Lower leg skin (tissue), 3 donors: ENCODE measurements around the gene DAGLB.

Experiments
- CTCF ChIP-seq, 3 donors: fragments of 450-650 bp; IDR thresholded peaks; one replicate each; pipeline ENCODE4 v1.5.1; 2016; ENCODE audit warnings: antibody characterized with exemption in 3 of 3, mild to moderate bottlenecking in 3 of 3, moderate library complexity in 2 of 3
- POLR2A ChIP-seq, 2 donors: fragments of 450-650 bp; IDR thresholded peaks; one replicate each; pipeline ENCODE4 v1.6.1; 2016 to 2017; ENCODE audit warnings: antibody characterized with exemption in 2 of 2, mild to moderate bottlenecking in 1 of 2, moderate library complexity in 1 of 2

DNA sequence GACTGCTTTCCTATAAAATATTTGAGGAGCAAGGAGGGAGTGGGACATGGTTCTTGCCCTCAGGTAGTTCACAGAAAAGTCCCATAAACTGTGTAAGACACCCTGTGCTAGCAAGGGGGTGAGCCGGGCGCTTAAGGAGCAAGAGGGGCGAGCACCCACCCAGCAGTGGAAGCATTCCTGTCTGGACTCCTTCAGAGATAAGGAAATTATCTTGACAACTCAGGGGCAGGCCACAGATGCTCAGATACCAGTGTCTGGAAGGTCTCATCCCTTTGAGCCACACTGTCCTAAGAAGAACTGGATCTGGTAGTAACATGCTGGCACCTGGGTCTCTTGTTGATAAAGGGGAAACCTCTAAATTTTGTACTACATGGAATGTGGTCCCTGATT is 54.1 kb downstream of the DAGLB start:
- TF ChIP-seq CTCF (IDR thresholded peaks at IDR 0.05) (no peak), POLR2A (IDR thresholded peaks at IDR 0.05) (no peak)
